Endothelial cell of umbilical vein (primary cell): ENCODE results near the gene TRIM65. TPM values are rescaled to one million over a fixed set of nuclear protein-coding genes. Genes with fewer than 3 reads are reported as not detected.

ENCODE experiments used
- BruUV-seq: library from RNA; stranded (reverse); fragments of 400-500 nt; replicated peaks from 2 replicates; lab custom pipeline; 2021; lab: Mats Ljungman, UMichigan
- CTCF ChIA-PET: fragments of 300-600, 350-600 bp; sonication (Branson Sonifier 250); formaldehyde crosslinking; loops from one replicate; lab custom pipeline; 2021; ENCODE audit warnings: antibody characterized with exemption, inconsistent platforms; lab: Charles Lee
- POLR2A ChIA-PET: fragments of 300-600, 350-600 bp; sonication (Branson Sonifier 250); formaldehyde crosslinking; loops from one replicate; lab custom pipeline; 2021; ENCODE audit warnings: antibody characterized with exemption, inconsistent platforms; lab: Charles Lee
- DNase-seq: peaks from one replicate; pipeline ENCODE4 v3.0.0-alpha.2; 2011; ENCODE audit warnings: low read depth, low spot score
- FAIRE-seq: peaks from 2 replicates; lab custom pipeline; 2011; peaks lifted over from hg19 to GRCh38; lab: Jason Lieb, UNC
- H2AFZ ChIP-seq: 2 replicates; pipeline ENCODE4 v1.6.0; 2012; ENCODE audit warnings: low read depth, low read length, control low read depth, inconsistent platforms
- H3K27ac ChIP-seq: 2 replicates; pipeline ENCODE4 v1.5.1; 2011; ENCODE audit warnings: low read depth, mild to moderate bottlenecking, control low read depth, low read length, moderate library complexity; ENCODE audit not compliant: insufficient read depth
- H3K27me3 ChIP-seq, 2 experiments: 2 replicates each; pipeline versions ENCODE4 v1.6.0 to v1.6.1; 2011; ENCODE audit warnings: low read length in 2 of 2, mixed read lengths in 1 of 2; ENCODE audit not compliant: control insufficient read depth in 2 of 2, insufficient read depth in 2 of 2
- H3K36me3 ChIP-seq, 2 experiments: 2 replicates in 1 of 2; 3 replicates in 1 of 2; pipeline ENCODE4 v1.5.1; 2011; ENCODE audit warnings: low read length in 2 of 2, mild to moderate bottlenecking in 1 of 2, moderate library complexity in 1 of 2; ENCODE audit not compliant: control insufficient read depth in 2 of 2, insufficient read depth in 2 of 2; ENCODE audit errors: extremely low read depth in 1 of 2
- H3K4me1 ChIP-seq: 3 replicates; pipeline ENCODE4 v1.5.1; 2011; ENCODE audit warnings: mild to moderate bottlenecking, low read length; ENCODE audit not compliant: control insufficient read depth, insufficient read depth; ENCODE audit errors: extremely low read depth
- H3K4me2 ChIP-seq: 2 replicates; pipeline ENCODE4 v1.6.1; 2011; ENCODE audit warnings: low read length, control low read depth, mixed read lengths; ENCODE audit not compliant: insufficient read depth
- H3K4me3 ChIP-seq, 3 experiments: fragments of 200-600 bp in 1 of 3; sonication (generic), shearing (Covaris generic) in 1 of 3; replicated peaks in 1 of 3; 2 replicates each; pipeline ENCODE4 v1.5.1; 2011 to 2016; ENCODE audit warnings: control low read depth in 3 of 3, low read length in 3 of 3, mild to moderate bottlenecking in 2 of 3, inconsistent platforms in 1 of 3, low read depth in 1 of 3, moderate library complexity in 1 of 3; ENCODE audit not compliant: insufficient read depth in 1 of 3
- H3K79me2 ChIP-seq: 2 replicates; pipeline ENCODE4 v1.6.0; 2012; ENCODE audit warnings: low read length, inconsistent platforms; ENCODE audit not compliant: control insufficient read depth, insufficient read depth
- H3K9ac ChIP-seq: replicated peaks from 2 replicates; pipeline ENCODE3; 2011; ENCODE audit warnings: low read length, control low read depth; ENCODE audit not compliant: insufficient read depth; ENCODE audit errors: extremely low read depth
- H3K9me1 ChIP-seq: replicated peaks from 3 replicates; pipeline ENCODE4 v1.6.0; 2011; ENCODE audit warnings: mild to moderate bottlenecking, low read length; ENCODE audit not compliant: control insufficient read depth, insufficient read depth; ENCODE audit errors: extremely low read depth
- H3K9me3 ChIP-seq: replicated peaks from 2 replicates; pipeline ENCODE4 v1.5.1; 2012; ENCODE audit warnings: low read length, inconsistent platforms; ENCODE audit not compliant: control insufficient read depth, insufficient read depth
- H4K20me1 ChIP-seq: replicated peaks from 2 replicates; pipeline ENCODE3; 2011; ENCODE audit warnings: mild to moderate bottlenecking, low read length; ENCODE audit not compliant: control insufficient read depth, insufficient read depth; ENCODE audit errors: extremely low read depth
- EZH2 ChIP-seq: IDR thresholded peaks from 2 replicates; pipeline ENCODE4 v1.6.1; 2012; ENCODE audit warnings: borderline replicate concordance, low read depth, mild to moderate bottlenecking, moderate library complexity, low read length, inconsistent platforms; ENCODE audit not compliant: severe bottlenecking
- FOS ChIP-seq: IDR thresholded peaks from 2 replicates; pipeline ENCODE4 v1.6.1; 2011; ENCODE audit warnings: mild to moderate bottlenecking, low read length, moderate library complexity, borderline replicate concordance; ENCODE audit not compliant: insufficient read depth
- GATA2 ChIP-seq: IDR thresholded peaks from 2 replicates; pipeline ENCODE4 v1.7.0; 2011; ENCODE audit warnings: low read depth, mild to moderate bottlenecking, moderate library complexity, mixed read lengths, low read length; ENCODE audit not compliant: insufficient read length, insufficient read depth
- JUN ChIP-seq: IDR thresholded peaks from 2 replicates; pipeline ENCODE4 v1.6.1; 2011; ENCODE audit warnings: borderline replicate concordance, low read depth; ENCODE audit not compliant: insufficient read length, insufficient read depth
- MYC ChIP-seq: IDR thresholded peaks from one replicate; pipeline ENCODE4 v1.6.1; 2011; ENCODE audit warnings: mild to moderate bottlenecking, low read depth, low read length
- POLR2A ChIP-seq: IDR thresholded peaks from 2 replicates; pipeline ENCODE4 v1.6.1; 2012; ENCODE audit warnings: low read depth, mild to moderate bottlenecking, control low read depth, low read length
- POLR2AphosphoS5 ChIP-seq: IDR thresholded peaks from 2 replicates; pipeline ENCODE4 v1.6.1; 2012; ENCODE audit warnings: low read depth, mild to moderate bottlenecking, control low read depth, low read length, moderate library complexity; ENCODE audit not compliant: insufficient read depth
- dilution Hi-C: fragments of 300-500 bp; cut with MboI; formaldehyde crosslinking; loops from one replicate; pipeline ENCODE4 v1.15.0; 2019; ENCODE audit warnings: low sequenced_read_pairs; ENCODE audit not compliant: extremely low pct_ligation_motif_present
- intact Hi-C: fragments of 100-400 bp; cut with micrococcal nuclease; formaldehyde crosslinking; loops from one replicate; pipeline ENCODE4 v1.10.0; 2022
- polyA plus RNA-seq, 4 experiments: library from polyadenylated mRNA; depleted of rRNA in 3 of 4; stranded (reverse) in 3 of 4; unstranded in 1 of 4; fragments of >200 nt; gene quantifications; 2 replicates each; pipeline versions ENCODE4 v1.2.1 to v1.2.3, GENCODE V29; 2011 to 2012; ENCODE audit warnings: missing spikeins in 1 of 4
- total RNA-seq: library from RNA; stranded (reverse); gene quantifications from 2 replicates; pipeline ENCODE4 v1.2.3, GENCODE V29; 2021
- TF ChIP-seq, protein P1 (sequence below): IDR thresholded peaks from 2 replicates; pipeline ENCODE4 v1.6.1; 2011; ENCODE audit not compliant: insufficient read depth, insufficient read length
- TF ChIP-seq, protein P2 (sequence below), 2 donors: IDR thresholded peaks; 1 replicate in 1 of 2; 2 replicates in 1 of 2; pipeline ENCODE4 v1.5.1; 2011; ENCODE audit warnings: low read length in 2 of 2, mild to moderate bottlenecking in 2 of 2, moderate library complexity in 2 of 2, control low read depth in 1 of 2, inconsistent platforms in 1 of 2, low read depth in 1 of 2; ENCODE audit not compliant: insufficient read depth in 1 of 2; ENCODE audit errors: extremely low read depth in 1 of 2

TRIM65 gene
- total and polyA plus RNA-seq, 2 donors (not counting 3 experiments of a cell fraction or from before 2014, with no cell fraction given): 19.3 to 33.5 TPM

DNA sequence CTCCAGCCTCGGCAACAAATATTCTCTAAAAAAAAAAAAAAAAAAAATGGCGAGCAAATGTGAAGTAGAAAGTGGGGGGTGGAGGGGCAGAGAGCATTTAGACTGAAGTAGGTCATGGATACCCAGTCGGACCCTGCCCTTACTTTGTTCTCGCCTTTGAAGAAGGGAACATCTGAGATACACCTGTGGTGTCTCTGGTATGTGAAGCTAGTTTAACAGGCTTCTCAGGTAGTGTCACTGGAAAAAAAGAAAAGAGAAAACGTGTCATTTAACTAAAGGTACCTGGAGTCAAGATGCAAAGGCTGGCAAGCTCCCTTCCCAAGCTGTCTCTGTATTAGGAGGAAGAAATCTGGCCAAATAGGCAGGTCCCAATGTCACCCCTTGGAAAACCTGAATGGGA lies 36.1 kb upstream of the TRIM65 start:
- Histone ChIP-seq H3K27me3 (no peaks in the 10 kb centered on the region), H3K36me3 (no peaks in the 10 kb centered on the region), H3K27ac (no peak overlapping the region), H3K4me3 (no peak overlapping the region), H3K9ac (no peak overlapping the region), H3K9me1 (no peaks in the 10 kb centered on the region), H3K9me3 (no peaks in the 10 kb centered on the region), H3K4me2 (no peak overlapping the region), H3K79me2 (no peaks in the 10 kb centered on the region), H2AFZ (no peak overlapping the region), H4K20me1 (no peaks in the 10 kb centered on the region), H3K4me1 (no peaks in the 10 kb centered on the region)
- BruUV-seq: no TSS peak
- ChIA-PET POLR2A (no interaction called here), CTCF (interaction anchor here (1.2 kb wide), 1 partner anchor 8 kb away, joined by 3 read pairs; no protein-coding TSS in a partner anchor)
- no peak for FAIRE-seq
- no peak for DNase-seq
- dilution Hi-C loops (no loop called here), intact Hi-C loops (no loop called here)
- TF ChIP-seq MYC (no peak), GATA2 (no peak), JUN (no peak), EZH2 (no peak), POLR2AphosphoS5 (no peak), FOS (no peak), POLR2A (no peak)
- TF ChIP-seq, protein P1, sequence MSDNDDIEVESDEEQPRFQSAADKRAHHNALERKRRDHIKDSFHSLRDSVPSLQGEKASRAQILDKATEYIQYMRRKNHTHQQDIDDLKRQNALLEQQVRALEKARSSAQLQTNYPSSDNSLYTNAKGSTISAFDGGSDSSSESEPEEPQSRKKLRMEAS: no peak
- TF ChIP-seq, protein P2, sequence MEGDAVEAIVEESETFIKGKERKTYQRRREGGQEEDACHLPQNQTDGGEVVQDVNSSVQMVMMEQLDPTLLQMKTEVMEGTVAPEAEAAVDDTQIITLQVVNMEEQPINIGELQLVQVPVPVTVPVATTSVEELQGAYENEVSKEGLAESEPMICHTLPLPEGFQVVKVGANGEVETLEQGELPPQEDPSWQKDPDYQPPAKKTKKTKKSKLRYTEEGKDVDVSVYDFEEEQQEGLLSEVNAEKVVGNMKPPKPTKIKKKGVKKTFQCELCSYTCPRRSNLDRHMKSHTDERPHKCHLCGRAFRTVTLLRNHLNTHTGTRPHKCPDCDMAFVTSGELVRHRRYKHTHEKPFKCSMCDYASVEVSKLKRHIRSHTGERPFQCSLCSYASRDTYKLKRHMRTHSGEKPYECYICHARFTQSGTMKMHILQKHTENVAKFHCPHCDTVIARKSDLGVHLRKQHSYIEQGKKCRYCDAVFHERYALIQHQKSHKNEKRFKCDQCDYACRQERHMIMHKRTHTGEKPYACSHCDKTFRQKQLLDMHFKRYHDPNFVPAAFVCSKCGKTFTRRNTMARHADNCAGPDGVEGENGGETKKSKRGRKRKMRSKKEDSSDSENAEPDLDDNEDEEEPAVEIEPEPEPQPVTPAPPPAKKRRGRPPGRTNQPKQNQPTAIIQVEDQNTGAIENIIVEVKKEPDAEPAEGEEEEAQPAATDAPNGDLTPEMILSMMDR (IDR thresholded peaks at IDR 0.05; ENCODE audit: extremely low read depth in 1 of 2, insufficient read depth in 1 of 2, low read depth in 1 of 2, low read length in 2 of 2): no peak
